ENCODE measurements around the gene ZNF236.
A peak's percentile ranks its signal among the peaks of the same experiment; 100 is the strongest.

ZNF236 gene

GRCh38 chr18:76855594-76855993 is 33.2 kb downstream of the ZNF236 start:
- peak overlapping the region in 1 of 2 donors; percentile 25 for H3K27ac Mint-ChIP-seq
- no peak for ATAC-seq (replicated peaks)
- no peak for DNase-seq
- H3K27me3 Mint-ChIP-seq = no peaks in the 10 kb centered on the region
- peaks cover 29% of the 10 kb centered on the region for H3K36me3 Mint-ChIP-seq (ENCODE audit: insufficient read depth)
- H3K9me3 Mint-ChIP-seq = no peaks in the 10 kb centered on the region
- H3K4me3 Mint-ChIP-seq = no peak overlapping the region
- peaks cover 10 to 24% of the 10 kb centered on the region in 2 donors for H3K4me1 Mint-ChIP-seq (ENCODE audit: low read depth in 2 of 2)

GRCh38 chr18:76857476-76857875 is 35.1 kb downstream of the ZNF236 start:
- H3K9me3 Mint-ChIP-seq = no peaks in the 10 kb centered on the region
- peaks cover 10 to 16% of the 10 kb centered on the region in 2 donors for H3K4me1 Mint-ChIP-seq (ENCODE audit: low read depth in 2 of 2)
- DNase-seq (no peak), ATAC-seq (replicated peaks) (no peak)
- H3K27me3 Mint-ChIP-seq = no peaks in the 10 kb centered on the region
- peaks cover 19% of the 10 kb centered on the region for H3K36me3 Mint-ChIP-seq (ENCODE audit: insufficient read depth)
- no peak overlapping the region for H3K4me3 Mint-ChIP-seq
- peak overlapping the region in 1 of 2 donors; percentile 56 for H3K27ac Mint-ChIP-seq

- Mint-ChIP-seq H3K27ac (peak overlapping the region; percentile 32 to 67), H3K36me3 (ENCODE audit: insufficient read depth) (peaks cover 24% of the 10 kb centered on the region), H3K4me1 (ENCODE audit: low read depth in 2 of 2) (peaks cover 9 to 14% of the 10 kb centered on the region in 2 donors), H3K4me3 (no peak overlapping the region), H3K27me3 (no peaks in the 10 kb centered on the region), H3K9me3 (no peaks in the 10 kb centered on the region)
- DNase-seq (no peak), ATAC-seq (replicated peaks) (no peak)
Measured at GRCh38 chr18:76859474-76860339, 37.4 kb downstream of the ZNF236 start.

- Mint-ChIP-seq H3K27ac (peak overlapping the region in 1 of 2 donors; percentile 85), H3K4me1 (ENCODE audit: low read depth in 2 of 2) (peaks cover 9 to 14% of the 10 kb centered on the region in 2 donors), H3K27me3 (no peaks in the 10 kb centered on the region), H3K9me3 (no peaks in the 10 kb centered on the region), H3K36me3 (ENCODE audit: insufficient read depth) (peaks cover 30% of the 10 kb centered on the region), H3K4me3 (no peak overlapping the region)
- no peak for ATAC-seq (replicated peaks)
- no peak for DNase-seq
Measured at GRCh38 chr18:76860411-76860810, 38.1 kb downstream of the ZNF236 start.

- Mint-ChIP-seq H3K36me3 (ENCODE audit: insufficient read depth) (peaks cover 43% of the 10 kb centered on the region), H3K27ac (peak overlapping the region in 1 of 2 donors; percentile 6), H3K4me1 (ENCODE audit: low read depth in 2 of 2) (peaks cover 6% of the 10 kb centered on the region in 2 donors), H3K4me3 (no peak overlapping the region), H3K9me3 (no peaks in the 10 kb centered on the region), H3K27me3 (no peaks in the 10 kb centered on the region)
- no peak for DNase-seq
- no peak for ATAC-seq (replicated peaks)
Measured at GRCh38 chr18:76866666-76867065, 44.3 kb downstream of the ZNF236 start.

GRCh38 chr18:76873311-76873710 is 51.0 kb downstream of the ZNF236 start:
- Mint-ChIP-seq H3K36me3 (ENCODE audit: insufficient read depth) (peaks cover 38% of the 10 kb centered on the region), H3K27ac (peak overlapping the region in 1 of 2 donors; percentile 33), H3K27me3 (no peaks in the 10 kb centered on the region), H3K4me1 (ENCODE audit: low read depth in 2 of 2) (peaks cover 8% of the 10 kb centered on the region in 2 donors), H3K9me3 (no peaks in the 10 kb centered on the region), H3K4me3 (no peak overlapping the region)
- DNase-seq (no peak), ATAC-seq (replicated peaks) (no peak)

- ATAC-seq (replicated peaks) (no peak), DNase-seq (no peak)
- Mint-ChIP-seq H3K4me3 (no peak overlapping the region), H3K9me3 (no peaks in the 10 kb centered on the region), H3K27me3 (no peaks in the 10 kb centered on the region), H3K4me1 (ENCODE audit: low read depth in 2 of 2) (peaks cover 8% of the 10 kb centered on the region in 2 donors), H3K36me3 (ENCODE audit: insufficient read depth) (peaks cover 35% of the 10 kb centered on the region), H3K27ac (peak overlapping the region in 1 of 2 donors; percentile 33)
Measured at GRCh38 chr18:76873713-76874112, 51.4 kb downstream of the ZNF236 start.

GRCh38 chr18:76874642-76875389 is 52.5 kb downstream of the ZNF236 start:
- peak overlapping the region; percentile 14 to 33 for H3K27ac Mint-ChIP-seq
- peaks cover 33% of the 10 kb centered on the region for H3K36me3 Mint-ChIP-seq (ENCODE audit: insufficient read depth)
- H3K27me3 Mint-ChIP-seq = no peaks in the 10 kb centered on the region
- DNase-seq (no peak), ATAC-seq (replicated peaks) (peak; percentile 78)
- H3K4me1 Mint-ChIP-seq (ENCODE audit: low read depth in 2 of 2) = peaks cover 8% of the 10 kb centered on the region in 2 donors
- peak overlapping the region in 1 of 2 donors; percentile 17 for H3K4me3 Mint-ChIP-seq
- no peaks in the 10 kb centered on the region for H3K9me3 Mint-ChIP-seq

- H3K27me3 Mint-ChIP-seq = no peaks in the 10 kb centered on the region
- DNase-seq (peak; percentile 21 to 34 (median 30)), ATAC-seq (replicated peaks) (no peak)
- H3K9me3 Mint-ChIP-seq = no peaks in the 10 kb centered on the region
- H3K36me3 Mint-ChIP-seq (ENCODE audit: insufficient read depth) = peaks cover 35% of the 10 kb centered on the region
- H3K4me3 Mint-ChIP-seq = peak overlapping the region in 1 of 2 donors; percentile 17
- peak overlapping the region in 1 of 2 donors; percentile 14 for H3K27ac Mint-ChIP-seq
- peaks cover 8% of the 10 kb centered on the region in 2 donors for H3K4me1 Mint-ChIP-seq (ENCODE audit: low read depth in 2 of 2)
Measured at GRCh38 chr18:76875390-76876325, 53.3 kb downstream of the ZNF236 start.

- Mint-ChIP-seq H3K27me3 (no peaks in the 10 kb centered on the region), H3K36me3 (ENCODE audit: insufficient read depth) (peaks cover 56% of the 10 kb centered on the region)
Measured at GRCh38 chr18:76878426-76878825, 56.1 kb downstream of the ZNF236 start.

GRCh38 chr18:76880026-76880425 is 57.7 kb downstream of the ZNF236 start:
- DNase-seq (no peak), ATAC-seq (replicated peaks) (no peak)
- Mint-ChIP-seq H3K27me3 (no peaks in the 10 kb centered on the region), H3K4me1 (ENCODE audit: low read depth in 2 of 2) (peaks cover 0 to under 1% of the 10 kb centered on the region in 2 donors), H3K27ac (no peak overlapping the region), H3K4me3 (no peak overlapping the region), H3K9me3 (no peaks in the 10 kb centered on the region), H3K36me3 (ENCODE audit: insufficient read depth) (peaks cover 62% of the 10 kb centered on the region)

More at GRCh38 chr18:76878426-76878825, 56.1 kb downstream of the ZNF236 start:
- no peak for DNase-seq
- H3K9me3 Mint-ChIP-seq = no peaks in the 10 kb centered on the region
- no peak overlapping the region for H3K4me3 Mint-ChIP-seq
- H3K27ac Mint-ChIP-seq = no peak overlapping the region
- ATAC-seq (replicated peaks) = no peak
- H3K4me1 Mint-ChIP-seq (ENCODE audit: low read depth in 2 of 2) = peaks cover 8% of the 10 kb centered on the region in 2 donors

GRCh38 chr18:76881744-76882143 is 59.4 kb downstream of the ZNF236 start:
- Mint-ChIP-seq H3K27me3 (no peaks in the 10 kb centered on the region), H3K36me3 (ENCODE audit: insufficient read depth) (peaks cover 58% of the 10 kb centered on the region), H3K4me3 (no peak overlapping the region), H3K4me1 (ENCODE audit: low read depth in 2 of 2) (no peaks in the 10 kb centered on the region), H3K27ac (peak overlapping the region in 1 of 2 donors; percentile 9), H3K9me3 (no peaks in the 10 kb centered on the region)
- DNase-seq = no peak
- no peak for ATAC-seq (replicated peaks)

GRCh38 chr18:76882146-76882545 is 59.8 kb downstream of the ZNF236 start:
- Mint-ChIP-seq H3K36me3 (ENCODE audit: insufficient read depth) (peaks cover 55% of the 10 kb centered on the region), H3K4me3 (no peak overlapping the region), H3K4me1 (ENCODE audit: low read depth in 2 of 2) (no peaks in the 10 kb centered on the region), H3K27me3 (no peaks in the 10 kb centered on the region), H3K27ac (peak overlapping the region in 1 of 2 donors; percentile 9), H3K9me3 (no peaks in the 10 kb centered on the region)
- DNase-seq (no peak), ATAC-seq (replicated peaks) (no peak)
